Activated naive CD8-positive, alpha-beta T cell (primary cell): Measurements from ENCODE around the gene MYO10.
A peak's percentile ranks its signal among the peaks of the same experiment; 100 is the strongest.

ENCODE experiments used
- H3K27ac Mint-ChIP-seq: one replicate; pipeline ENCODE4 v1.8.0; 2021; ENCODE audit warnings: mixed read lengths
- H3K27me3 Mint-ChIP-seq: one replicate; pipeline ENCODE4 v1.8.0; 2021; ENCODE audit warnings: mixed read lengths
- H3K36me3 Mint-ChIP-seq: one replicate; pipeline ENCODE4 v1.8.0; 2021; ENCODE audit warnings: mixed read lengths
- H3K4me1 Mint-ChIP-seq: one replicate; pipeline ENCODE4 v1.8.0; 2021; ENCODE audit warnings: low read depth, mixed read lengths
- H3K4me3 Mint-ChIP-seq: one replicate; pipeline ENCODE4 v1.8.0; 2021; ENCODE audit warnings: mild to moderate bottlenecking, mixed read lengths
- H3K9me3 Mint-ChIP-seq: one replicate; pipeline ENCODE4 v1.8.0; 2021; ENCODE audit warnings: low read depth, mixed read lengths

Gene MYO10

DNA sequence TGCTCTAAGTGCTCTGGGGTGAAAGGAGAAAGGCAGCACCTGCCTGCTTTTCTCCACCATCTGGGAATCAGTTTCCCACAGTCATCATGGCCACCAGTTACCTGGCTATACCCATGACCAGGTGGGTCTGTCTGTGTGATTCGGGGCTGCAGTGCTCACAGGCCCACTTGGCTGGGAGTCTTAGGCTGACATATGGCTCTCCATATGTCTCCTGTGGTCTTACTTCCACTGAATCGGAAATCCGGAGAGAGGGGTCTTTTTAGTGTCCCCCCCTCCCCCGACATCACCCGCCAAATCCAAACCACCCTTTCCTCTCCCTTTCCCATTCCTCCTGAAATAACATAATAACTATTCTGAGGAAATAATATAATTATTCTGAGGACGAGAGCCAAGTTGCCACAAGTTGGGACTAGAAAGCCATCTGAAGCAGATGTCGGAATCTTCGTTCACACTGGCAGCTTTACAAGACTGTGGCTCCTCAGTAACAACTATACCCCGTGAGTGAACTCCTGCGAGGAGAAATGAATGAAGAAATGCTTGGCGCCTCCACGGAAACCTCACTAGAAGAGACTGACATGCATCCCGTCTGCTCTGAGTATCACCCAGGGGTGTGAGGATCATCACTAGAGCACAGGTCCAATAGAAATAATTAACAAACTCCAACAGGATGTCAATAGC lies 143.4 kb downstream of the MYO10 start:
- no peak overlapping the region for H3K27ac Mint-ChIP-seq
- H3K36me3 Mint-ChIP-seq, result no peaks in the 10 kb centered on the region
- H3K27me3 Mint-ChIP-seq, result peaks cover 2% of the 10 kb centered on the region
- peaks cover 6% of the 10 kb centered on the region for H3K4me1 Mint-ChIP-seq
- no peaks in the 10 kb centered on the region for H3K9me3 Mint-ChIP-seq
- H3K4me3 Mint-ChIP-seq, result no peak overlapping the region

DNA sequence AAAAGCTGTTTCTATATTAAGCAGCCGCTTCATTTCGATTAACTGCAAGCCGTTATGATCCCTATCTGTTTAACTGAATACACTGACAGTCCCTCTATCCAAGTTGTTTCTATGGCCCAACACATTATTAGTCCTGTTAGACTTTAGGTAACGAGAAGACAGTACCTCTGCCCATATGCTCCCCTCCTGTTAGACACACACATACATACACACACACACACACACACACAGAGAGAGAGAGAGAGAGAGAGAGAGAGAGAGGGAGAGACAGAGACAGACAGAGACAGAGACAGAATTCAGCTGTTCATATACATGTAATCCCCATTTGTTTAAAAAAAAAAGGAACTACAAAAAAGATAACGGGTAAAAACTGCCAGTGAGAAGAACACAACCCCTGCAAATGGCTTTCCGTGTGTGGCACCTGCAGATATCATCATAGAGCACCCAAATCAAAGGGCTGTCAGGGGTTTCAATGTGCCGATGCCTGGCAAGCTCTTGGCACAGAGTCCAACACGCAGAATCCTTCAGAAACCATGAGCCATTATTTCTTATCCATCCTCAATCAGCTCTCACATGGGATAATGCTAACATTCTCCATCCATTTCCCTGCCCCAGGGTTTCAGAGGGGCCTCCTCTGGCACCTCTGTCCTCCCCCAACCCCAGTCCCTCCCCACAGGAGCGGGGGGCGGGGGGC lies 144.0 kb downstream of the MYO10 start:
- H3K36me3 Mint-ChIP-seq, result no peaks in the 10 kb centered on the region
- H3K4me3 Mint-ChIP-seq, result no peak overlapping the region
- H3K4me1 Mint-ChIP-seq, result peaks cover 6% of the 10 kb centered on the region
- H3K9me3 Mint-ChIP-seq, result no peaks in the 10 kb centered on the region
- H3K27ac Mint-ChIP-seq, result no peak overlapping the region
- H3K27me3 Mint-ChIP-seq, result peaks cover 2% of the 10 kb centered on the region

DNA sequence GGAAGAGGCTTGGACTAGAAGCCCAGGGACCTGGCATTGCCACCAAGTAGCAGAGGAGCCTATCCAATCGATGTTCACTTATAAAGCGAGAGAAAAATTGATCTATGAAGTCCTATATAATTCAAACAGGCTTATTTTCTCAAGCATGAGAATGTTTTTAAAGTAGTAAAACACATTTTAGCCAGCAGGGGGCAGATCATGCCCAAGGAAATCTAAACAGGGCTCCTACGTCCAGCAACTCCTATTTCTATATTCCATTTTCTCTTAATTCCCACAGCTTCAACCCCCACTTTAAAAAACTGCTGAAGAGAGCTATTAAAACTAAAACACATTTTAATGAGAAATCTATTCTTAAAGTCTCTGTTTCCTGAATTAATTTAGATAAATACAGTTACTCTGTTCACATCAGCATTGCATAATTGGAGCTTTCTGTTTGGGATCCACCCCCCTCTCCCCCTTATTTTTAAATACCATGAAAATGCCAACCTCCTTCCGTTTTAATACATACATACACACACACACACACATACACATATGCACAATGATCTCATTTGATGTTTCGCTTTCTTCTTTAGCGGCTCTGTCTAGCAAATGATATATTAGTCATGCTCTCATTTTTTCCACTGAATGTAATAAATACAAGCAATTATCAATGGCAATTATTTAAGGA lies 144.9 kb downstream of the MYO10 start:
- Mint-ChIP-seq H3K9me3 (no peaks in the 10 kb centered on the region), H3K27me3 (peaks cover 2% of the 10 kb centered on the region), H3K4me3 (no peak overlapping the region), H3K4me1 (peaks cover 6% of the 10 kb centered on the region), H3K36me3 (no peaks in the 10 kb centered on the region), H3K27ac (no peak overlapping the region)

DNA sequence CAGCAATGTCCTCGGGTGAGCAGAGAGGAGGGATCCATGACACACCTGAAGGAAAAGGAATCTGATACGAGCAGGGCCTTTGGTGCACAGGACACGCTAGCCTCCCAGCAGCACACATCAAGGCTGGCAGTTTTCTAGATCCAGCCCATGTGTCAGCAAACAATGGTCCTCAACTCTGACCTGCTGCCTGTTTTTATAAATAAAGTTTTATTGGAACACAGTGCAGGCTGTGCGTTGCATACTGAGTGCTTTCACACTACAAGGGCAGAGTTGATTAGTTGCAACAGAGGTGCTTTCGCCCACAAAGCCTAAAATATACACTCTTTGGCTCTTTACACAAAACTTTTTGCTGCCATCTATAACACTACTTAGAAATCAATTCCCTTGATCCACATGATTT lies 147.1 kb downstream of the MYO10 start:
- Mint-ChIP-seq H3K4me1 (peaks cover 10% of the 10 kb centered on the region), H3K4me3 (no peak overlapping the region), H3K9me3 (no peaks in the 10 kb centered on the region), H3K27ac (no peak overlapping the region), H3K36me3 (no peaks in the 10 kb centered on the region), H3K27me3 (peaks cover 2% of the 10 kb centered on the region)

DNA sequence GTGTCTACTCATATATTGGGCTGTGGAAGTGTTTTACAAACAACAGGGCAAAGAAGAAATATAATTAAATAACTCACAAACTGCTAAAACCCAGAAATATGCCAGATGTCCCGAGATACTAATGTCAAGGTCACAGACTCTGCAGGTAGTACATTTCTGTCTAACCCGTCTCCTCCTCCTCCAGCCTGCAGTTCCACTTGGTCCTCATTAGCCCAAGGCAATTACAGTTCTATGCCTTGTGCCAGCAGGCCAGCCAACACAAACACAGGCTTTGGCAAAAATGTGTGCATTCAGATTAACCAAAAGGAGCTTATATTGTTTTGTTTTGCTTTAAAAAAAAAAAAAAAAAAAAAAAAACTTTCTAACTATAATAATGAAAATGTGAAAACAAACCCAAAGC lies 148.8 kb downstream of the MYO10 start:
- Mint-ChIP-seq H3K4me1 (peaks cover 10% of the 10 kb centered on the region), H3K27me3 (peaks cover 1% of the 10 kb centered on the region), H3K36me3 (no peaks in the 10 kb centered on the region), H3K9me3 (no peaks in the 10 kb centered on the region), H3K4me3 (no peak overlapping the region), H3K27ac (no peak overlapping the region)

DNA sequence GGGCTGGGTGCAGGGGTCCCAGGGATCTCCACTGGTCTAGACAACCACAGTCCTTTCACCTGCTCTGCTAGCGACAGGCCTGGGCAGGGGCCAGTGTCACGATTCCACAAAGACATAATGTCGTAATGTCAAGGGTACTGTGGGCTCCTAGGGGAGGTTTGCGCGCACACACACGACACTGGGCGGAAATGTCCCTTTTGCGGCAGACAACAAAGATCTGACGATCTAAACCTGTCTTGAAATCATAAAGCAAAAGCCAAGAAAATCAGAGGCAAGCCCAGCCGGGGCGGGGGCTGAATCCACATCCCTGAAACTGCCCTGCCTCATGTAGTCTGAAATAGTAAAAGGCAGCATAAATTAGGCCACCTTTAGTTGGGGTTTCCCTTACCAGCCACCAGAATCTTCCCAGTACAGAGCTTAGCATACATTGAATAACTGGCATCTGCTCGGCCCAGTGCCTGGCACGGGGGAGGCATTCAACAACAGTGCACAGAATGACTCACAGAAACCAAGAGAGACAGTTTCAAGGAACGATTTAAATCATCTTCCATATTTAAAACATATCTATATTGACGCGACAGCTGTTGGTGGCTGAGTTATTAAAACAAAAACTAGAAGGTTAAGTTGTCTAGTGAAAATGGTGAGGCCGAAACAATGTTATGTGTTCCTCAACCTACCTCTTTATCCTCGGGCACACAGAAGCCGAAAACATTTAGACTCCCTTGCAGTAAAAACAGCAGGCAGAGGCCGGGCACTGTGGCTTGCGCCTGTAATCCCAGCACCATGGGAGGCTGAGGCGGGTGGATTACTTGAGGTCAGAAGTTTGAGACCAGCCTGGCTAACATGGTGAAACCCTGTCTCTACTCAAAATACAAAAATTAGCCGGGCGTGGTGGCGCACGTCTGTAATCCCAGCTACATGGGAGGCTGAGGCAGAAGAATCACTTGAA lies 151.0 kb downstream of the MYO10 start:
- Mint-ChIP-seq H3K27me3 (peaks cover 3% of the 10 kb centered on the region), H3K4me1 (peaks cover 4% of the 10 kb centered on the region), H3K4me3 (no peak overlapping the region), H3K9me3 (no peaks in the 10 kb centered on the region), H3K27ac (peak overlapping the region; percentile 52), H3K36me3 (no peaks in the 10 kb centered on the region)

DNA sequence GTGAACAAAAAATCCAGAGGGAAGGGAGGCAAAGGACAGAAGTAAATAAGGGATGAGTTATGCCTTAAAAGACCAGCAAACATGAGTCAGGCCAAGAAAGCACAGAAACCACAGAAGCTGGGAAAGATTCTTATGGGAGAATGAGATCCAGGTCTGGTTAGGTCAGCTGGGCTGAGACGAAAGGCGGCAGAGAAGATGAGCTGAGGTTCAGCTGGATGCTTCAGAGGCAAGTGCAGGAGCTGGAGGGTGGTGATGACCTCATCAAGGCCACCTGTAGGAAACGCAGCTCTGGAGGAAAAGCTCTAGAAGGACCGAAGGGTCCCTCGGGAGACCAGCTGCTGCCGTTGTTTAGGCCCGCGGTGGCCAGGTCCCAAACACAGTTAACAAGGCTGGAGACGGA lies 152.0 kb downstream of the MYO10 start:
- H3K27ac Mint-ChIP-seq, result no peak overlapping the region
- H3K36me3 Mint-ChIP-seq, result no peaks in the 10 kb centered on the region
- peaks cover 4% of the 10 kb centered on the region for H3K4me1 Mint-ChIP-seq
- no peaks in the 10 kb centered on the region for H3K9me3 Mint-ChIP-seq
- H3K4me3 Mint-ChIP-seq, result no peak overlapping the region
- H3K27me3 Mint-ChIP-seq, result peaks cover 3% of the 10 kb centered on the region

DNA sequence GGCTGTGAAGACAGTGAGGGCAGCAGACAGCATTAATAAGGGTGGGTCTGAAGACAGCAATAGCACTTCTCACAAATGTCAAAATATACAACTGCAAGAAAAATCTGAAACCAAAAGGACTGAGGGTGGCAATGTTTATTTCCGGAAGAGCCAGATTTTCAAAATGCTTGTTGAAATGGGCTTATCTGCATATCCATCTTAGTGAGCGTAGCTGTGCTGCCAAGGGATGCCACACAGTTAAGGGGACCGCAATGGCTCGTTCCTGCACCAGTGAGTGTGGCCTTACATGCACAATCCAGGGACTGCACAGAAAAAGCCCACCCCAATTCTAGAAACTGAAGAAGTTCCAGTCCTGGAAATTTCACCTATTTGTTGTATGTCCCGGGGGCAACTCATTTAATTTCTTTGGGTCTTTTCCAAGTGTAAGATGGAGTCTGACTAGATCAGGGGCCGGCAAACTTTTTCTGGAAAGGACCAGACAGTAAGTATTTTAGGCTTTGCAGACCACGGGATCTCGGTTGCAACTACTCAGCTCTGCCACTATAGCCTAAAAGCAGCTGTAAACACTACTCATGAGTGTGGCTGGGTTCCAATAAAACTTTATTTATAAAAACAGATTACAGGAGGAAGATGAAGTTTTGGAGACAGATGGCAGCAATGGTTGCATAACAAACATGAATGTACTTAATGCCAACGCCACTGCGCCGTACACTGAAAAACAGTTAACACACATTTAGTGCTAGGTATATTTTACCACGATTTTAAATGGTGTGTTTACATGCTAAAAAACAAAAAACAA lies 154.1 kb downstream of the MYO10 start:
- H3K27me3 Mint-ChIP-seq, result peaks cover 3% of the 10 kb centered on the region
- H3K9me3 Mint-ChIP-seq, result no peaks in the 10 kb centered on the region
- H3K4me3 Mint-ChIP-seq, result no peak overlapping the region
- no peaks in the 10 kb centered on the region for H3K36me3 Mint-ChIP-seq
- peaks cover 4% of the 10 kb centered on the region for H3K4me1 Mint-ChIP-seq
- H3K27ac Mint-ChIP-seq, result no peak overlapping the region

DNA sequence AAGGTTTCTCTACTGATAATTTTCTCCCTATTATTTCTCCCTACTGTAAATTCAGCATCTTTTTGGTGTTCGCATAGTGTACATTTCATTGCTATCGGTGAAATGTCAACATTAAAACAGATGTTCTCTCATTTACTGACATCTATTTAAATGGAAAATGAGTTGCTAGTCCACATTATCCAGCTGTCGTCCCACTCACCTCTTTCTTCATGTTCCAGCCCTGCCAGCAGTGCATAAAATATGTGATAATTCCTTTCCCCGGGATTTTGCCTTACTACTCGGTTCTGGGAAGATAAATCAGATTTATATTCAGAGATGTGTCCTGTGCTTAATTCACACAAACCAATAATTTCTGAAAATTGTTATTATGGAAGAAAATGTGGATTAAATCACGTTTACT lies 155.8 kb downstream of the MYO10 start:
- H3K27me3 Mint-ChIP-seq, result peaks cover 3% of the 10 kb centered on the region
- H3K4me3 Mint-ChIP-seq, result no peak overlapping the region

DNA sequence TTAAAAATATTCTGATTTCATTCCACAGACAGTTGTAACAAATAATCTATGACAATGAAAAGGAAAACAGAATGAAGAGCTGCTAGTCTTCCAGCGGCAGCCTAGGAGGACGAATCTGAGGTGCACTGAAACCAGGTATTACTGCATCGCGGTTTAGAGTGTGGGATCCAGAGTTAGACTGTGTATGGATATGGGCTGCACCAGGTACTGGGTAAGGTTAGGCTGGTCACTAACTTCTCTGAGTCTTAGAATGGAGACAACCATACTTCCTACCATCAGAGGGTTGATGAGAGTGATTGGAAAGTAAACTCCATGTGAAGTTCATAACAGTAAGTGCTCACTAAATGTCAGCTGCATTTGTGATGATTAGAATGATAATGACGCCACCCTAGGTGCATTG lies 158.7 kb downstream of the MYO10 start:
- Mint-ChIP-seq H3K4me3 (no peak overlapping the region), H3K9me3 (no peaks in the 10 kb centered on the region), H3K27ac (no peak overlapping the region), H3K36me3 (no peaks in the 10 kb centered on the region), H3K27me3 (peaks cover 2% of the 10 kb centered on the region), H3K4me1 (no peaks in the 10 kb centered on the region)

More for the DNA sequence above, 155.8 kb downstream of the MYO10 start:
- Mint-ChIP-seq H3K27ac (no peak overlapping the region), H3K9me3 (no peaks in the 10 kb centered on the region), H3K4me1 (peaks cover 4% of the 10 kb centered on the region), H3K36me3 (no peaks in the 10 kb centered on the region)

DNA sequence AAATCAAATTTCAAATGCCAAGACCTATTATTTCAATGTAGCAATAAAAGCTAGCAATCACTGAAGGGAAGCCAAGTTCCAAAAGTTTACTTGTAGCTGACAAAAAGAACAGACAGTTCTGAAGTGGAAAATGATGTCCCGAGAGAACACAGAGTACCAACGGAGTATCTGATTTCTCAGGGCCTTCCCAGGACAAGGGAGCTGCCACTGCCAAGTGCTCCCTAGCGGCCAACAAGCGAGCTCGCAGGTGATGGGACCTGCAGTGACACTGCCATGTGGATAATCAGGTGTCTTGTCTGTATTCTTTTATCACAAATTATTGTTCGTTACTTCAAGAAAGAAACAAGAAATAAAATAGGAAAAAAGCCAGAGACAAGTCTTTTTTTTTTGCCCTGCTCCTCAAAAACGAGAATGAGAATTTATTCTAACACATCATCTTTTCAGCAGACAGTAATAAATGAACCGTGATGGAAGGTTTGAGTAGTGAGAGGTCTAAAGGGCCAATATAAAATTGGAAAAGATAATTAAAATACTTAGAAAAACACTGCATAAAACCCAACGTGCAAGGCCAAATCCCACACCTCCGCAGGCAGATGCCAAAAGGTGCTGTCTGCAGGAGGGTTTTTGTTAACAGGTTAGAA lies 159.4 kb downstream of the MYO10 start:
- H3K4me3 Mint-ChIP-seq, result no peak overlapping the region
- H3K27ac Mint-ChIP-seq, result no peak overlapping the region
- peaks cover 2% of the 10 kb centered on the region for H3K27me3 Mint-ChIP-seq
- H3K4me1 Mint-ChIP-seq, result no peaks in the 10 kb centered on the region
- H3K9me3 Mint-ChIP-seq, result no peaks in the 10 kb centered on the region
- no peaks in the 10 kb centered on the region for H3K36me3 Mint-ChIP-seq

DNA sequence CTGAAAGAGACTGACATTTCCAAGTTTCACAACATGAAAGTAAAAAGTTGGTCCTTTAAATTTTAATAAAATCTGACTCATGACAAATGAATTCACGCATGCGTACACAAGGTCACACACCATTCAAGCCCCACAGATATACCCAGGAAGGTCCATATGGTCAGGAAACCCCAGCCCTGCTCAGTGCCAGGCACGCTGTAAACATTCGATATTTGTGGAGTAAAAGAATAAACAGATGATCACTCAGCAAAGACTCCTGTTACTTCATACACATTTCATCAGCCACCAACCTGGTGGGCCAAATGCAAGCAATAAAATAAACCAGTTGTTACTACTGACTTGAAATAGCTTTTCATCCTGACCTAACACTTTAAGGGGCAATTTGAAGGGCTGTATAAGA lies 161.3 kb downstream of the MYO10 start:
- H3K36me3 Mint-ChIP-seq, result no peaks in the 10 kb centered on the region
- no peak overlapping the region for H3K4me3 Mint-ChIP-seq
- H3K27ac Mint-ChIP-seq, result no peak overlapping the region

DNA sequence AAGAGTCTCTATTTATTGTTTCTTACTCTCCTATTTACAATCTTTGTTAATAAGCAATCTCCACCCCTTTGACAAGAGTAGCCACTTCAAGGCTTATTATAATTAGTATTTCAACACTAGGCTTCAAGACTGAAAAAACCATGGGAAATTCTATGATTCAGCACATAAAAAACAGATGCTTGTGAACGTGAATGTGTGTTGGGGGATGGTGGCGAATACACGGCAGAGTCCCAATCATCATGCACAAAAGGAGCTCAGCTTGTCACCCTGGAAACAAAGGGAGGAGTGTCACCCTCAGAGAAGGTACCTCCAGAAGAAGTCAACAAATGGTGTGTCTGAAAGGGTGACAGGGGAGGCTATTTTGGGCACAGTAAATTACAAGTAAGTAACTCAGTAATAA lies 162.1 kb downstream of the MYO10 start:
- H3K27me3 Mint-ChIP-seq, result no peaks in the 10 kb centered on the region
- no peak overlapping the region for H3K4me3 Mint-ChIP-seq
- H3K27ac Mint-ChIP-seq, result no peak overlapping the region
- H3K36me3 Mint-ChIP-seq, result no peaks in the 10 kb centered on the region
- H3K9me3 Mint-ChIP-seq, result no peaks in the 10 kb centered on the region
- no peaks in the 10 kb centered on the region for H3K4me1 Mint-ChIP-seq

More for the DNA sequence above, 161.3 kb downstream of the MYO10 start:
- no peaks in the 10 kb centered on the region for H3K9me3 Mint-ChIP-seq
- H3K27me3 Mint-ChIP-seq, result no peaks in the 10 kb centered on the region
- H3K4me1 Mint-ChIP-seq, result no peaks in the 10 kb centered on the region

DNA sequence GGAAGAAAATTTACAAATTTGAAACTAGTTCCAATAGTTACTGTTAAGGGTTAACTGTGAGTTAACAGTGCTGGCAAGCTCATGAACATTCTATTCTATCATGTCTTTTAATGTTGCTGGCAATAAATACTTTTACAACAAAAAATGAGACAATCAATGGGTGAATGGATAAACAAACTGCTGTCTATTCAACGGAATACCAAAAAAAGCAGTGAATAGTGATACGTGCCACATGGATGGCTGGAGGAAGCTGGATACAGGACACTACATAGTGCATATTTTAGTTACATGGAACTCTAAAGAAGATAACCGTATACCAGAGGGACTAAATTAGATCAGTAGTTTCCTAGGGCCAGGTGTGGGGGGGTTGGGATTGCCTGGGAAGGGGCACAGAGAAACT lies 163.5 kb downstream of the MYO10 start:
- H3K27ac Mint-ChIP-seq, result no peak overlapping the region
- H3K27me3 Mint-ChIP-seq, result no peaks in the 10 kb centered on the region
- H3K4me3 Mint-ChIP-seq, result no peak overlapping the region
- H3K4me1 Mint-ChIP-seq, result no peaks in the 10 kb centered on the region
- H3K9me3 Mint-ChIP-seq, result no peaks in the 10 kb centered on the region
- no peaks in the 10 kb centered on the region for H3K36me3 Mint-ChIP-seq
